NCI-H2081 treated with DMSO at 0.1 percent for 48 hours (cell line): ENCODE data around the gene LYRM4.
"Not testable (repeated sequence)": the region's sequence is repeated elsewhere in the genome, so short reads cannot be mapped to it uniquely, and the experiment has no call there.

Source experiments
- DNase-seq: peaks from one replicate; lab custom pipeline; 2025; lab: John Stamatoyannopoulos, UW

The LYRM4 gene

DNA sequence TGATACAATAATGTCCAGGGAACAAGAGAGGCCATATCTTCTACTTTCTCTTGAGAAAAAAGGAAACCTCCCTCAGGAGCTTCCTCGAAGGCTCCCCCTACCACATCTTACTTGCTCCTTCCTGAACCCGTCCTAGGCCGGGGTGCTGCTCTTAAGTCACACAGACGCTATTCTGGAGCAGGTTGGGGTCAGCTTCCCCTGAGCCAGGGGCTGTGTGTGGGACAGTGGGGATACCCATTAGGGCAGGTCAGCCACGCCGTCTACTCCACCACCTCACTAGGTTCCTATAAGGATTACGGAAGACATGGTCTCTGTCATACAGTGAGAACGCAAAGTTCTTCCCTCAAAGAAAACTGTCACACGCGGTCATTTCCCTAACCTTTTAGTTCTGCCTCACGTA lies 183.8 kb downstream of the LYRM4 start:
- no peak for DNase-seq

DNA sequence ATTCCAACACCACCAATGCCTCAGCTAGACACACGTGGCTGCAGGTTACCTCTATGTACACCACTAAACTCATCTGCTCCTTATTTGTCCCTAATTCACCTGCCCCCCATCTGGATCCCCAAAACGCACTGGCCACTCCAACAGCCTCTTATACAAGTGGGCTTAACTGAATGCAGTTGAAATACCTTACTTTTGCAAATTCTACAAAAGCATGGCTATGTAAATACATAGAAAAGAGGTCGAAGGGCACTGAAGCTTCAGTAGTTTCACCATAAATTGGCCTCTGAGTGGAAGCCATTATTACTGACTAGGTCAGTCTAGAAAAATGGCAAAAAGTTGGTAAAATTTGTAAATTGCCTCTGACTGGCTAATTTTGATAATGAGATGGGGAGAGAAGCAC lies 186.8 kb downstream of the LYRM4 start:
- no peak for DNase-seq

DNA sequence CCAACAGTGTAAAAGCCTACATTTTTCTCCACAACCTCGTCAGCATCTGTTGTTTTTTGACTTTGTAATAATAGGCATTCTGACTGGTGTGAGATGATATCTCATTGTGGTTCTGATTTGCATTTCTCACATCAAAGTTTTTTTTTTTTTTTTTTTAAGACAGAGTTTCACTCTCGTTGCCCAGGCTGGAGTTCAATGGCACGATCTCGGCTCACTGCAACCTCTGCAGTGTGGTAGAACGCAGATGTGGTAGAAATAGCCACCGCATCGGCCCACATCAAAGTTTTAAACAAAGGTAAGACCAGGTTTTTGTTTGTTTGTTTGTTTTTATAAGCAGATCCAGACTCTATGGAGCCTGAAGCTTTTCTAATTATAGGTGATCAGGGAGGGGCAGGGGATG lies 188.3 kb downstream of the LYRM4 start:
- DNase-seq: no peak

DNA sequence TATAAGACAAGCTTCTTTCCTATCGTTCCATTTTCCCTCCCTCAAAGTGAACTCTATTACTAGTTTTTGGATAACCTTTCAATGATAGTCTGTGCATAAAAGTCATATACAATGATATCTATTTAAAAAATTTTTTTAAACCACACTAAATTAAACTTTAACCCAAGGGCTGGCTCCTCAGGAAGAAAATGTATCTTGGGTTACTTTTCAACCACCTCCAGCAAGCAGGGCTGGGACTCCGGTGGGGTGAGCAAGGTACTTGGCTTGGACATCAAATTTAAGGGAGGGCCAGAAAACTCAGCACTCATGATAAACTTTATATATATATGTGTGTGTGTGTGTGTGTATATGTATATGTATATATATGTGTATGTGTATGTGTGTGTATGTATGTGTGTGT lies 189.5 kb downstream of the LYRM4 start:
- no peak for DNase-seq

DNA sequence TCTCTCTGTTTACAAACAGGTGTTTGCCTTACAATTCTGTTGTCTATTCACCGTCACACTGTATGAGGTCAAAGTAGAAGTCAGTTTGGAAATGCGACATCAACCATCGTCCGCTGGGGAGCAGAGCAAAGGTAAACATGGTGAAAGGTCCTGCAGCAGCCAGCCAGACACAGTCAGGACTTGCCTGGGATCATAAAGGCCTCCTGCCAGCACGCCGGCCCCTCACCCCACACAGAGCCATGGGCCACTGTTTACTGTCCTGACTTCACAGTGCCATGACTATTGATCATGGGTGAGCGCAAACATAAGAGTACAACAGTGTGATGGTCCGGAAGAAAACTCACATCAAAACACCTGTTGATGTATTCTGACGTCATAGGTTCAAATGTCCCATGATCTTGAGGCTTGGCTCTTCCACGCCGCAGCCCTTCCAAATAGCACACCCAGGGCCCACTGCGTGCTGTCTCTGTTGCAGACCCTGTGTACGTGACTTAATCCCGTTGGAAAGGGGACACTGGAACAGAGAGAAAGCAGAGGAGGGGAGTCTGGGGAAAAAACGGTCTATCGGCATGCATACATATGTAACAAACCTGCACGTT lies 192.5 kb downstream of the LYRM4 start:
- DNase-seq: no peak

DNA sequence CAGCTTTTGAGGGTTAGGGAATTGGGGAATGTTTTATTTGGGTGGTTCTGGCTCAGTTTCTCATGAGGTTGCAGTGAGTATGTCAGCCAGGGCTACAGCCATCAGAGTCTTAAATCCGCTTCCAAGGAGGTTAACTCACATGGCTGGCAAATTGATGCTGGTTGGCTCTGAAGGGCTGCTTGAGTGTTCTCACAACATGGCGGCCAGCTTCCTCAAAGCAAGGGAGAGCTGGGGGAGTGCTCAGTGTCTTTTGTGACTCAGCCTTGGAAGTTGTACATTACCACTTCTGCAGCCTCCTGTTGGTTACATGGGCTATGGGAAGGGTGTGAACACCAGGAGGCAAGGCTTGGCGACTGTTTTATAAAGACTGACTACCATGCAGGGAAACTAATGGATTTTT lies 193.4 kb downstream of the LYRM4 start:
- no peak for DNase-seq

DNA sequence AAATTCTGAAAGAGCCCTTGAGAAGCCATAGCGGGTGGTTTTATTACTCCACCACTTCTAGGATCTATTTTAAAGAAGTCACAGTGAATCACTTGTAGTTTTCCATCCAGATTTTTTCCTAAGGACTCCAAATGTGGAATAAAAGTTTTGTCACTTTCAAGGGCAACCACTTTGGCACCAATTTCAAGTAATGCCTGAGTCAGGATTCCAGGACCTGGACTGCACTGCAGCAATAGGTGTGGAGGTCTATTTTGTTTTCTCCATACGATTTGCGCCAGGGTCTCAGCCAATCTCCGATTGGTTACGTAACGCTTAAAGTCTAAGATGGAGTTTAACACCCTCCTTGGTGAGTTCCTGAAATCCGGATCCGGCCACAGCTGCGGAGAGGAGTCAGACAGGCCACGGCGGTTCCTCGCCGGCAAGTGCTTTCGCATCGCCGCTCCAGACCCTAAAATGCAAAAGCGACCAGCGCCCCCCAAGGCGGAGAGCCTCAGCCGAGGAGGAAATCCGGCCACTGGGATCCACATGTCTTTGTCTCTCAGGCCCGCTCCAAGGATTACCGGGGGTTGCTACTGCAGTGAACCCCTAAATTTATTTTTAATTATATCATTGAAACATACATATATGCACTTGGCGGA lies 194.2 kb downstream of the LYRM4 start:
- no peak for DNase-seq

DNA sequence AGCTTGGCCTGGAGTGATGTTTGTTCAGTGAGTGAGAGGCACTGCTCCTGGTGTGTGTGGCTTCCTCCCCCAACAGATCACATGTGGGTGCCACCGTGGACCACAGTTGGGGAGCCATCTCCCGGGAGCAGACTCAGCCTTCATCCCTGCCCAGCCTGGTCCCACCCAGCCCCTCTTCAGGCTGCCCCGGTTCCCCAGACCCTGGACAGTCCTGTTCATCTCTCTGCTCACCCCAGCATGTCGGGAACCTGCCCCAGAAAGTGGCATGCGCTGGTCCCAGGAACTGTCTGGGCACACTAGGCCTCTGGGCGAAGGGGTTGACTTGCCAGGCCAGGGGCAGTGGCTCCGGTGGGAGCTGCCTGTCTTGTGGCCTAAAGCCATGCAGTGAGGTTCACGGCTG lies 197.1 kb downstream of the LYRM4 start:
- no peak for DNase-seq

DNA sequence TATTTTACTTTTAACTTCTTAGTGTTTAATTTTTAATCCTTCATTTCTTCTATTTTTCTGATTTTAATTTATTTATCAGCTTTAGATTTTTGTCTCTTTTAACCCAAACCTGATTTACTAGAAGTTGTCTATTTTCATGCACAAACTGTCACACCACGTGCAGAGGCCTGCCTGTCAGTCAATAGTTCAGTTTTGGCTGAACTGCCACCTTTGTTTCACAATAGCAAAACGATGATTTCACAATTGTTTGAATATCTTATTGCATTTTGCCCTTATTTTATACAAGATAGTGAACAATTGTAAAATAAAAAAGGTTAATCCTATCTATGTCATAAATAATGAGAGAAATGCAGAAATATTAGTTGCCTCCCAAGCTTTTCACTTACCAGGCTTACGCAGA lies 199.6 kb downstream of the LYRM4 start:
- DNase-seq: no peak

DNA sequence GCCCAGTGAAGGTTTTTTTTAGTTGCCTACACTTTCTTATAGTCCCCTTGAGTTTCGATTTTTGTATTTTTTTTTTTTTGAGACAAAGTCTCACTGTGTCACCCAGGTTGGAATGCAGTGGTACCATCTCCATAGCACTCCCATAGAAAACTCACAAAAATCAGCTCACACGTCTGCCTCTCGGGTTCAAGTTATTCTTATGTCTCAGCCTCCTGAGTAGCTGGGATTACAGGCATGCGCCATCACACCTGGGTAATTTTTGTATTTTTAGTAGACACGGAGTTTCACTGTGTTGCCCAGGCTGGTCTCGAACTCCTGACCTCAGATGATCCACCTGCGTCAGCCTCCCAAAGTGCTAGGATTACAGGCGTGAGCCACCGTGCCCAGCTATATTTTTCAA lies 200.3 kb downstream of the LYRM4 start:
- not testable (repeated sequence) for DNase-seq

DNA sequence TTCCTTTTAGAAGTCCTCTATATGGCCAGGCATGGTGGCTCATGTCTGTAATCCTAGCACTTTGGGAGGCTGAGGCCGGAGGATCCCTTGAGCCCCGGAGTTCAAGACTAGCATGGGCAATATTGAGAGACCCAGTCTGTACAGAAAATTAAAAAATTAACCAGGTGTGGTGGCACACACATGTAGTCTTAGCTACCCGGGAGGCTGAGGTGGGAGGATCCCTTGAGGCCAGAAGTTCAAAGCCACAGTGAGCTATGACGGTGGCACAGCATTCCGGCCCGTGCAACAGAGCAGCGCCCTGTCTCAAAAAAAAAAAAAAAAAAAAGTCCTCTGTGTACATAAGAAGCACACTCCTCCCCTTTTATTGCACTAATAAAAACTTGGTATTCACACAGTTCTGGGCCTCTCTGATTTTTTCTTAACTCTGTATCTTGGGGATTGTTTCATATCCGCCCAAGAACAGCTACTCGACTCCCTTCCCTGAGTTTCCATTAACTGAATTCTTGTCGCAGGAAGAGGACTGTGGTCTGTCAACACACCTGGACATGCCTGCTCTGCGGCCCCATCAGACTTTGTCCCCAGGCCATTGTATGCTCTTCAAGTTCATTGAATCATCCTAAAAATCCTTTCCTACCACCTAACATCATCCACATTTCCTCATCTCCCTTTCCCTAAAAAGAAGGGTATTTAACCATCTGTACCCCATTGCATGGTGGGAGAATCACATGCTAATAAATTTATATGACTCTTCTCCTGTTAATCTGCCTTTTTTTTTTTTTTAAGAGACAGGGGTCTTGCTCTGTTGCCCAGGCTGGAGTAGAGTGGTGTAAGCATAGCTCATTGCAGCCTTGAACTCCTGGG lies 201.5 kb downstream of the LYRM4 start:
- no peak for DNase-seq
